Stimulated activated naive CD4-positive, alpha-beta T cell (primary cell): ENCODE data around the gene FAM118B.
A peak's percentile ranks its signal among the peaks of the same experiment; 100 is the strongest.

Experiments used
- DNase-seq, 6 experiments: peaks; one replicate each; lab custom pipeline; 2025; lab: John Stamatoyannopoulos, UW

FAM118B gene

GRCh38 chr11:126186708-126187529, 24.7 kb upstream of the FAM118B start:
- no peak for DNase-seq

GRCh38 chr11:126188332-126189108, 23.1 kb upstream of the FAM118B start:
- DNase-seq, result no peak

GRCh38 chr11:126189109-126189929, 22.3 kb upstream of the FAM118B start:
- no peak for DNase-seq

GRCh38 chr11:126190792-126191191, 20.8 kb upstream of the FAM118B start:
- DNase-seq, result no peak

- DNase-seq, result no peak
These were observed 20.1 kb upstream of the FAM118B start for GRCh38 chr11:126191379-126192073.

GRCh38 chr11:126192361-126192760, 19.2 kb upstream of the FAM118B start:
- no peak for DNase-seq

GRCh38 chr11:126193038-126193478, 18.5 kb upstream of the FAM118B start:
- DNase-seq, result no peak

- DNase-seq, result peak in 4 of 6 experiments; percentile 2 to 24 (median 14)
These were observed 17.4 kb upstream of the FAM118B start for GRCh38 chr11:126194121-126194543.

GRCh38 chr11:126195119-126195518, 16.5 kb upstream of the FAM118B start:
- DNase-seq, result no peak

- DNase-seq, result no peak
These were observed 14.2 kb upstream of the FAM118B start for GRCh38 chr11:126197277-126197939.

GRCh38 chr11:126198648-126199047, 12.9 kb upstream of the FAM118B start:
- DNase-seq, result no peak

- DNase-seq, result no peak
These were observed 8.8 kb upstream of the FAM118B start for GRCh38 chr11:126202646-126203359.

GRCh38 chr11:126205359-126205758, 6.2 kb upstream of the FAM118B start:
- no peak for DNase-seq

GRCh38 chr11:126207896-126208295, 3.7 kb upstream of the FAM118B start:
- DNase-seq, result no peak

- no peak for DNase-seq
These were observed 729 bp upstream of the FAM118B start for GRCh38 chr11:126210871-126211235.

- no peak for DNase-seq
These were observed 593 bp downstream of the FAM118B start for GRCh38 chr11:126212089-126212660.

- no peak for DNase-seq
These were observed 2.9 kb downstream of the FAM118B start for GRCh38 chr11:126214441-126214840.

- no peak for DNase-seq
These were observed 3.3 kb downstream of the FAM118B start for GRCh38 chr11:126214841-126215240.

- no peak for DNase-seq
These were observed 5.1 kb downstream of the FAM118B start for GRCh38 chr11:126216526-126217305.
